T-helper 2 cell (primary cell): ENCODE data around the gene ZER1.

Experiments used
- DNase-seq, 5 experiments: peaks; one replicate each; pipeline versions ENCODE4 v3.0.0 to v3.0.0-alpha.2; 2012 to 2022

ZER1 gene

GRCh38 chr9:128689820-128690683 lies 81.7 kb downstream of the ZER1 start:
- DNase-seq, result peak in 4 of 5 experiments; percentile 26 to 84 (median 49)

GRCh38 chr9:128689293-128689774 lies 82.4 kb downstream of the ZER1 start:
- DNase-seq, result peak in 3 of 5 experiments; percentile 38 to 58 (median 43)

- DNase-seq, result peak; percentile 84 to 96 (median 88)
These were observed 83.0 kb downstream of the ZER1 start, which contains the start of gene SET for GRCh38 chr9:128688501-128689292. Gene SET, plus strand, starts transcription at chr9:128689222. Its CDS starts 361 bp downstream, at chr9:128689583.

DNA sequence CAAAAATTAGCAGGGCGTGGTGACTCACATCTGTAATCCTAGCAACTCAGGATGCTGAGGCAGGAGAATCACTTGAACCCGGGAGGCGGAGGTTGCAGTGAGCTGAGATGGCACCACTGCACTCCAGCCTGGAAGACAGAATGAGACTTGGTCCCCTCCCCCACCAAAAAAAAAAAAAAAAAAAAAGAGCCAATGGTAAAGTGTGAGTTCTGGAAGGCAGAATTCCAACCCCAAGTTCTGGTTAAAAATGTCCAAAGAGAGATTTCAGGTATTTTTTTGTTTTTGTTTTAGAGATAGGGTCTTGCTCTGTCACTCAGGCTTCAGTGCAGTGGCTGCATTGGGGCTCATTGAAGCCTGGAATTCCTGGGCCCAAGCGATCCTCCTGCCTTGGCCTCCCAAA lies 84.3 kb downstream of the ZER1 start:
- no peak for DNase-seq

GRCh38 chr9:128685636-128686489 lies 85.9 kb downstream of the ZER1 start:
- peak in 2 of 5 experiments; percentile 33 to 76 for DNase-seq

DNA sequence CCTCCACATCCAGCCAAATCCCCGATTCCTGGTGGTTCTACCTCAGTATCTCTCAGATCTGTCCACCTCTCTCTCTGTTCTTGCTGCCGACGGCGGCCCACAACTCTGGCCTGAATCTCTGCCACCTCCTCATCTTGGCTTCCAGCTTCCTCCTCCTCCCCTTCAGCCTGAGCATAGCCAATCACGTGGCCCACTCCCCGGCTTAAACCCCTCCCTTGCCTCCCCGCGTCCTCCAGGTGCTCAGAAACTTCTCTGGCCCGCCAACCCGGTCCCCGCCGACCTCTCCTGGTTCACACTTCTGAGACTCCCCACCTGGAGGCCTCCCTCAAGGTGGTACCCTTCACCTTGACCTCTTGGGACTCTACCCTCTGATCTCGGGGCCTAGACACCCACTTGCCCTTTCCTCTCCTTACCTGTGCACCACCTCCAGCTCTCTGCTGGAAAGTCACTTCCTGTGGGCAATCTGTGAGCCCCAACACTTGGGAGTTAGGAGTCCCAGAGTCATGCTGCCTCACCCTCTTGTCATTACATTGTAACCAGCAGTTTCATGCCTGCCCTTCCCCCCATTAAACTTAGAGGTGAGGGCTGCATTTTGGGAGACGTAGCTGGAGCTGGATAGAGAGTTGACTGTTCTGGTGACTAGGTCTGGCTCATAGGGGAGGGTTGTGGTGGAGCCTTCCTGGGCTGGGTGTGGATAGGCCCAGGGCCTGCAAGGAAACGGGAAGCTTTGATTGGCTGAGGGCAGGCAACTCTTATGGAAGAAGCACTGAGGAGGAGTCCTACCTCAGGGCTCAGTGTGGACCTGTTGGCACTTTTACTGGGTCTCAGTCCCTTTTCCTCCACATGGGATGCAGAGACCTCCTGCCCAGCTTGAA lies 87.2 kb downstream of the ZER1 start:
- DNase-seq, result peak; percentile 45 to 87 (median 65)

GRCh38 chr9:128684065-128684324 lies 87.7 kb downstream of the ZER1 start:
- no peak for DNase-seq

GRCh38 chr9:128683340-128684064 lies 88.2 kb downstream of the ZER1 start:
- DNase-seq, result peak in 2 of 5 experiments; percentile 12 to 44
